IPS-15b (cell line): Measurements from ENCODE around the gene TSPO.

ENCODE experiments used
- H3K27me3 ChIP-seq: one replicate; pipeline ENCODE4 v1.6.1; 2013; ENCODE audit warnings: low read length; ENCODE audit not compliant: control insufficient read depth, insufficient read depth
- H3K36me3 ChIP-seq: one replicate; pipeline ENCODE4 v1.6.1; 2013; ENCODE audit warnings: low read length; ENCODE audit not compliant: control insufficient read depth, insufficient read depth
- H3K4me1 ChIP-seq: one replicate; pipeline ENCODE4 v1.6.1; 2013; ENCODE audit warnings: mild to moderate bottlenecking, low read length; ENCODE audit not compliant: control insufficient read depth, insufficient read depth
- H3K4me3 ChIP-seq: one replicate; pipeline ENCODE4 v1.5.1; 2013; ENCODE audit warnings: low read depth, low read length
- H3K9ac ChIP-seq: one replicate; pipeline ENCODE4 v1.6.1; 2013; ENCODE audit warnings: low read depth, mild to moderate bottlenecking, low read length
- H3K9me3 ChIP-seq: one replicate; pipeline ENCODE4 v1.6.1; 2013; ENCODE audit warnings: mild to moderate bottlenecking, low read length; ENCODE audit not compliant: control insufficient read depth, insufficient read depth

TSPO gene

DNA sequence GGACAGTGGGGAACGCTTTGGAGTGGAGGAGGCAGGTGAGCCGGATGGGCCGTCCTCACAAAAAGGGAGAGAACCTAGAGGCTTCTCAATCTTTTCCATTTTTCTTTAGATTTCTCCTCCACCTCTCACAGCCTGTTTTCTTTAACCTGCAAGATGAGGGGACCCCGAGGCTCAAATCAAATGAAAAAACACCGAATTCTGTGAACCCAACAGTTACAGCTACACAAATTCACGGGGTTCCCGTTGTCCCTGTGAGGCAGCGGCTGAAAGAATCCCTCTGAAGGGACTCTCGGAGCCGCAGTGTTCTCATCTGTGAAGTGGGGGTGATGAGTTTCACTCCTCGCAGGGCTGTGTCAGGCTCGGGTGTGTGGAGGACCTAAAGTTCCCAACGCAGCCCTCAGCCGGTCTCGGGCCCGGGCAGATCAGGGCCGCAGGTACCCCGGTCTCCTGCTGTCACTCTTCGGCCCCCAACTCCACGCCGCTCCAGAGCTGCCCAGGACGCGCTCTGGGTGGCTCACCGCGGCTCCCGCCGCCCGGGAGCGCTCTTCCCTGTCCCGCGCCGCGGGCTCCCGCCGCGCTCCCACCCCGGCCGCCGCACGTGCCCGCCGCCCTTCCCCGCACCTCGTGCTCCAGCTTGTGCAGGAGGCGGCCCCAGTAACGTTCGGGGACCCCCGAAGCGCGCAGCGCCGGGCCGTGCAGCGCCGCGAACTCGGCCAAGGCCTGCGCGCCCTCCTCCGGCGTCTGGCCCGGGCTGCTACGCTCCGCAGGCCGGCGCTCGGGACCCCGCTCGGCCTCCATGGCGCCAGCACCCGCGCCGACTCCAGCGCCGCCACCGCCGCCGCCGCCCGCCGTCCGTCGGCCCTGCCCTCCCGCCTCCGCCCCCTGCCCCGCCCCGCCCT, 35.2 kb downstream of the TSPO start, which contains the start of gene TTLL12:
TSS of gene TTLL12 (minus strand) at position 863 of the 899 bp plus-strand sequence. CDS start at position 798, 65 bp downstream.
- no peaks in the 10 kb centered on the region for H3K27me3 ChIP-seq
- peaks cover 16% of the 10 kb centered on the region for H3K36me3 ChIP-seq
- no peaks in the 10 kb centered on the region for H3K4me1 ChIP-seq
- H3K4me3 ChIP-seq, result peak within 1 kb of the TSS; percentile 85
- H3K9me3 ChIP-seq, result no peaks in the 10 kb centered on the region
- peak within 1 kb of the TSS; percentile 60 for H3K9ac ChIP-seq

DNA sequence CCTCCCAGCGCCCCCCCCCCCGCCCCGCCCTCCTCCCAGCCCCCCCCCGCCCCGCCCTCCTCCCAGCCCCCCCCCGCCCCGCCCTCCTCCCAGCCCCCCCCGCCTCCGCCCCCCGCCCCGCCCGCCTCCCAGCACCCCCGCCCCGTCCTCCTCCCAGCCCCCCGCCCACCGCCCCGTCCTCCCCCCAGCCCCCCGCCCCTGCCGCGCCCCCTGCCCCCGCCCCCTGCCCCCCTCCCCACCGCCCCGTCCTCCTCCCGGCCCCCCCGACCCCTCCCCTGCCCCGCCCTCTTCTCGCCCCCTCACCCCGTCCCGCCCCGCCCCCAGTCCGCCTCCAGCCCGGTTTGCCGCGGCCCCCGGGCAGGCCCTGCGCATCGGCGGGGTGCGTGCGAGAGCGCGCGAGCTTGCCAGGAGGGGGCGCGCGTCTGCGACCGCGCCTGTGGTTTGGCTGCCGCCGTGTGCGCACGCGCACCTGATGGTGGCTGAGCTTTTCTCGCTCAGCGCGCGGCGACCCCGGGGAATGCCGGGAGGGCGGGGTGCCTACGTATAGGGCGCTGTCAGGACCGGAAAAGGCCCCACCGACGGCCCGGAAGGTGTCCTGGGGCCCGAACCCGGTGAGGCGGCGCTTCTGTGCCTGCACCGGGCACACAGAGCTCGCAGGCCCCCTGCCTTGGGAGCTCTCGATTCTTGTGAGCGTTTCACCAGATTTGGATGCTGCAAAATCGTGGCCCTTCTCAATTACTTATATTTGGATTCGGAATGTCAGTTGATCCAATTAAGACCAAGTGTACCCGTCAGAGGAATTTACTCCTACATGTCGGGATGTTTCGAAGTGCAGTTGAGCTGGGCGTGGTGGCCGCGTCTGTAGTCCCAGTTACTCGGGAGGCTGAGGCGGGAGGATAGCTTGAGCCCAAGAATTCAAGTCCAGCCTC, 36.1 kb downstream of the TSPO start:
- H3K9me3 ChIP-seq, result no peaks in the 10 kb centered on the region

DNA sequence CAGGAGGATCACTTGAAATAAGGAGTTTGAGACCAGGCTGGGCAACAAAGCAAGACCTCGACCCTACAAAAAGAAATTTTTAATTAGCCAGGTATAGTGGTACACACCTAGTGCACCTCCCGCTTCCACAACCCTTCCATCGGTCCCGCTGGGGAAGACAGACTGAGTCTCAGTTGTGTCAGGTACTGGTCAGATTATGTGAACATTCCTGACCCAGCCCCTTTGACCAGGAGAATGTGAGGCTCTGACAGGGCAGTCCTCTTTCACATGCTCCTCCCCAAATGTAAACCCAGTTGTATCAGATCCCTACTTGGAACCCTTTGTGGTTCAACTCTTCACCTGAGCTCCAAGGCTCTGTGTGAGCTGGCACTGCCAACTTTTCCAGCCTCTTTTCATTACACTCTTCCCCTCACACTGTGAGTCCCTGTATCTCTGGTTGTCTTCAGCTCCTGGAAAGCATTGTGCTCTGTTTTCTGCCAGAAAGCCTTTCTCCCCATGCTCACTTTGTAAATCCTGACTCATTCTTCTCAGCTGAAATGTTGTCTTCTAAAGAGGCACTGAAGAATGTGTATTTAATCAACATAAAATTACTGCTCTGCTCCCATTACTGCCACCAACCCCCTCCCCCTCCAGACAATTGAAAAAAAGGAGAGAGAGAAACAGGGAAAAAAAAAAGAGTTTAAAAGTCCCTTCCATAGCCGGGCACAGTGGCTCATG, 37.6 kb downstream of the TSPO start:
- Histone ChIP-seq H3K4me1 (no peaks in the 10 kb centered on the region), H3K36me3 (peaks cover 3% of the 10 kb centered on the region), H3K4me3 (no peak overlapping the region), H3K9me3 (no peaks in the 10 kb centered on the region), H3K9ac (no peak overlapping the region), H3K27me3 (no peaks in the 10 kb centered on the region)

More for the DNA sequence above, 36.1 kb downstream of the TSPO start:
- Histone ChIP-seq H3K36me3 (peaks cover 8% of the 10 kb centered on the region), H3K9ac (peak overlapping the region; percentile 24), H3K4me1 (no peaks in the 10 kb centered on the region), H3K4me3 (peak overlapping the region; percentile 74), H3K27me3 (no peaks in the 10 kb centered on the region)

DNA sequence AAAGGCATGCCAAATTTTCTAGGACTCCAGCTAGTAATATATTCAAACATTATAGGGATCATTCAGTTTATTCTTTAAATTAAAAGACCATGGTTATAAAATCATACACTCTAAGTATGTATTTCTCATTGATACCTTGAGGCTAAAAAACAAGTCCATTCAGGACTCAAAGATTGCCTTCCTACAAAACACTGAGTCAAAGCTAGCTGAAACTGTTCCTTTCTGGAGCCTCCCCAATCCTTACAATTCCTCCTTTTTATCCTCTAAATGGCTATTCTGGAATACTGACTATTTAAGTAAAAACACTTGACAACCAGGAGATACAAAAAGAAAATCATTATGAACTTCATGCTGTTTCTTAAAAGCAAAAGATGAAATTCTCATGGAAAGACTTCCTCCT, 40.5 kb downstream of the TSPO start:
- Histone ChIP-seq H3K9ac (no peak overlapping the region), H3K27me3 (no peaks in the 10 kb centered on the region), H3K9me3 (no peaks in the 10 kb centered on the region), H3K4me3 (no peak overlapping the region), H3K36me3 (no peaks in the 10 kb centered on the region), H3K4me1 (no peaks in the 10 kb centered on the region)

DNA sequence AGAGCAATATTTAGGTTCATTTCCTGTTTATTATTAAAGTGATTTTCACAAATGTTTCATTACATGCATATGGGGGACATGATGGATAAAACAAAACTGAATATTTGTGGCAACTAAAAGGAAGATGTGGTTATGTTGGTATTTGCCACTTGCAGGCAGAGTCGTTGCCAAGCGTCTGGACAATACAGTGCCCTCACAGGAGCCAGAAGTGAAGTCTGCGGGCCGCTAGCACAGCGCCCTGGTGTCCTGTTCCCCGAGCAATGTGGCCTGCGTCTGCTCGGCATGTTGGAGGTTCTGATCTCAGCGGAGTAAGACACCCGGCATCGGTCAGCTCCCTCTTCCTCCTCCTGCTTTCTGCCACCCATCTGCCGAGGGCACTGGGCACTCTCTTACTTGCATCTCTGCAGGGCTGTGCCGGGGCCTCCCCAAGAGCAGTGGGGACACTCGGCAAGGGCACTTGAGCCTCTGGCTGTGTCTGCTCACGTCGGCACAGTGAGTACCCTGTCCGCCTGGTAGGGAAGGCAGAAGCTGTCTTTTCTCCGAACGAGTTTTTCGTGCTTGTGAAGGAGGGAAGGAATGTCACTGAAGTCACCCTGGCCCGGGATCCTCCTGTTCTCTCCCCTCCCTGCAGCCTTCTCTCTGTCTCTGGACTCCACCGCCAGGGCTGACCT, 46.0 kb downstream of the TSPO start:
- no peaks in the 10 kb centered on the region for H3K27me3 ChIP-seq
- H3K36me3 ChIP-seq, result no peaks in the 10 kb centered on the region
- no peak overlapping the region for H3K4me3 ChIP-seq
- no peak overlapping the region for H3K9ac ChIP-seq
- H3K4me1 ChIP-seq, result no peaks in the 10 kb centered on the region
- no peaks in the 10 kb centered on the region for H3K9me3 ChIP-seq

DNA sequence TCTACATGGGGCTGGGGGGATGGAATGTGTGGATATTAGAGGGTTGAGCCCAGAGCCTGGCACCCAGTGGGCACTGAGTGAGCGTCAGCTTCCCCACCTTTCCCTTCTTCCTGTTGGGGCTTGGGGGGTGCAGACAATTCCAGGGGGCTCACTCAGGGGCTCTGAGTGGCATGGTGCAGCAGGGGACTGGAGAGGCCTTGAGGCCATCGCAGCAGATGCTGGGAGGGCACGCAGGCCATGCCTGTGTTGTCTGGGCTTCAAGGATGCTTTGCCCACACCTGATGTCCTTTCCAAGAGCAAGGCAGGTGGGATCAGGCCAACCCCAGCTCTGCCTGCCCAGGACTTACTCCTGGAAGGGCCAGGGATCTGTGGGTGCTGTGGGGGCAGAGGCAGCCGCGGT, 46.8 kb downstream of the TSPO start:
- Histone ChIP-seq H3K4me3 (no peak overlapping the region), H3K9ac (no peak overlapping the region), H3K36me3 (no peaks in the 10 kb centered on the region), H3K4me1 (peaks cover 2% of the 10 kb centered on the region), H3K27me3 (no peaks in the 10 kb centered on the region), H3K9me3 (no peaks in the 10 kb centered on the region)

DNA sequence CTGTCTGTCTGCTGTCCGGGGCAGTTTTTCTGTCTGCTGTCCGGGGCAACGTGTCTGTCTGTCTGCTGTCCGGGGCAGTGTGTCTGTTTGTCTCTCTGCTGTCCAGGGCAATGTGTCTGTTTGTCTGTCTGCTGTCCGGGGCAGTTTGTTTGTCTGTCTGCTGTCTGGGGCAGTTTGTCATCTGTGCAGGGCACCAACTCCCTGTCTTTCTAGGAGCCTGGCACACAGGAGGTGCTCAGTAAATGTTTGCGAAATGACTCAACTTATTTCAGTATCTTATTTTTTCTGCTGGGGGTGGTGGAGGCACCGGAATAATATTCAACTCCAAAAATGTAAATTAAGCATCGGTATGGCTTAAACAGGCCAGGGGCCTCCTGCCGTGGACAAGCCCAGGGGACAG, 47.6 kb downstream of the TSPO start:
- Histone ChIP-seq H3K4me3 (no peak overlapping the region), H3K27me3 (no peaks in the 10 kb centered on the region), H3K36me3 (no peaks in the 10 kb centered on the region), H3K4me1 (peaks cover 2% of the 10 kb centered on the region), H3K9me3 (no peaks in the 10 kb centered on the region), H3K9ac (no peak overlapping the region)

DNA sequence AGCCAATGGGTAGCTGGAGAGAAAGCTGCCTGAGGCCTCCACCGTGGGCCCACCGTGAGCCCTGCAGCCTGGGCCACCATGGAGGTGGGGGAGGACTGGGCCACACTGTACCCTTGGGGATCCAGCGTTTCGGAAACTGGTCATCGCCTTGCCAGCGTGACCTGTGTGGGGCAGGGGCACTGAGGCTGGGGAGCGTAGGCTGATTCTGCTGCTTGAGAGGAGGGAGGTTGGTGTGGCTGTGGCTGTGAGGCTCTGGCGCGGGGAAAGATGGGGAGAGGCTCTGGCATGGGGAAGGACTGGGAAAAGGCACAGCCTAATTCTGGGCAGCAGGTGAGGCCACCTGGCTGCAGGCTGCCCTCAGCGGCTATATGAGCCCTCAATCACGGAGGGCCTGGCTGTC, 48.2 kb downstream of the TSPO start:
- H3K4me3 ChIP-seq, result no peak overlapping the region
- H3K36me3 ChIP-seq, result no peaks in the 10 kb centered on the region
- H3K9me3 ChIP-seq, result no peaks in the 10 kb centered on the region
- peaks cover 2% of the 10 kb centered on the region for H3K4me1 ChIP-seq
- no peak overlapping the region for H3K9ac ChIP-seq
- no peaks in the 10 kb centered on the region for H3K27me3 ChIP-seq

DNA sequence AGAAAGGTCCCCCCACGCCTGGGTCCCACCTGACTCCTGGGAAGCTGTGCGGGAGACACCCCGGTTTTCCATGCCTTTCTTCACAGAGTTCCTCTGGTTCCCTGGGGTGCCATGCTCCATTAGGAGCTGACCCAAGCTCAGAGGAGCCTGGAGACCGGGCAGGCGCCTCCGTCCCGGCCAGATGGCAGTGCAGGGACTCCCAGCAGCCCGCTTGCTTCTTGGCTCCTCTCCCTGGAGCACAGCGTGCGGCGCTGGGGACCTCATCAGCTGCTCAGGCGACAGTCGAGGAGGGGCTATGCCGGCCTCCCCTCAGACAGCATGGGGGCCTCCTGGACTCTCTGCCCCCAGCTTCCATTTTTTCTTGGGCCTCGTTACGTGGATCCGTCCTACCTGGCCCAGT, 48.7 kb downstream of the TSPO start:
- H3K4me1 ChIP-seq, result peaks cover 2% of the 10 kb centered on the region
- H3K36me3 ChIP-seq, result no peaks in the 10 kb centered on the region
- H3K9me3 ChIP-seq, result no peaks in the 10 kb centered on the region
- no peak overlapping the region for H3K9ac ChIP-seq
- no peak overlapping the region for H3K4me3 ChIP-seq
- H3K27me3 ChIP-seq, result no peaks in the 10 kb centered on the region

DNA sequence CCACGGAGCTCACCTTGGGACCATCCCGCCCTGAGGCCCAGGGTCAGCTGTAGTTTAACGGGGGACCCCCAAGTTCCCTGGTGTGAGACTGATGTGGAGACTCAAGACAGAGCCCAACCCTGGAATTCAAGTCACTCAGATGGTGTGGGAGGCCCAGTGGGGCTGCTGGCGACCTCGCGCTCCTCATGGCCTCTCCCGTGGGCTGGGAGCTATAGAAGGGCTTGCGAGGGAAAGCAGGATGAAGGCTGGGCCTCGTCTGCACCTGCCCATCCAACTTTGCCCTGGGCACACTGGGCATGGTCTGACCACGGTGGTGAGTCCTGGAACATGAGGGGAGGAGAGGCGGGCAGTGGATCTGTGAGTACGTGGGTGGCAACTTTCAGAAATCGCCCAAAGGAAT, 49.2 kb downstream of the TSPO start:
- H3K4me1 ChIP-seq, result peaks cover 2% of the 10 kb centered on the region
- no peak overlapping the region for H3K4me3 ChIP-seq
- no peaks in the 10 kb centered on the region for H3K9me3 ChIP-seq
- H3K9ac ChIP-seq, result no peak overlapping the region
- no peaks in the 10 kb centered on the region for H3K36me3 ChIP-seq
- H3K27me3 ChIP-seq, result no peaks in the 10 kb centered on the region
